SK-N-MC (cell line): ENCODE results near the gene NDUFA11.

Source experiments
- EZH2 ChIP-seq: fragments of 200-600 bp; sonication (generic); IDR thresholded peaks from one replicate; pipeline ENCODE4 v1.6.1; 2017; ENCODE audit warnings: antibody characterized with exemption
- POLR2AphosphoS5 ChIP-seq: IDR thresholded peaks from 2 replicates; pipeline ENCODE4 v1.6.1; 2012; ENCODE audit warnings: mild to moderate bottlenecking, low read depth, low read length, borderline replicate concordance

GRCh38 chr19:5943045-5943444 is 39.5 kb upstream of the NDUFA11 start:
- TF ChIP-seq POLR2AphosphoS5 (no peak), EZH2 (no peak)
